Stimulated activated CD4-positive, alpha-beta T cell treated with anti-CD3 and anti-CD28 coated beads, Interleukin-2, amount 100 ng/mL, for 4 hours (primary cell): ENCODE data around the gene PRDM1.

Experiments used
- DNase-seq: peaks from one replicate; pipeline ENCODE4 v3.0.0-alpha.2; 2020; ENCODE audit warnings: low read depth

Gene PRDM1

DNA sequence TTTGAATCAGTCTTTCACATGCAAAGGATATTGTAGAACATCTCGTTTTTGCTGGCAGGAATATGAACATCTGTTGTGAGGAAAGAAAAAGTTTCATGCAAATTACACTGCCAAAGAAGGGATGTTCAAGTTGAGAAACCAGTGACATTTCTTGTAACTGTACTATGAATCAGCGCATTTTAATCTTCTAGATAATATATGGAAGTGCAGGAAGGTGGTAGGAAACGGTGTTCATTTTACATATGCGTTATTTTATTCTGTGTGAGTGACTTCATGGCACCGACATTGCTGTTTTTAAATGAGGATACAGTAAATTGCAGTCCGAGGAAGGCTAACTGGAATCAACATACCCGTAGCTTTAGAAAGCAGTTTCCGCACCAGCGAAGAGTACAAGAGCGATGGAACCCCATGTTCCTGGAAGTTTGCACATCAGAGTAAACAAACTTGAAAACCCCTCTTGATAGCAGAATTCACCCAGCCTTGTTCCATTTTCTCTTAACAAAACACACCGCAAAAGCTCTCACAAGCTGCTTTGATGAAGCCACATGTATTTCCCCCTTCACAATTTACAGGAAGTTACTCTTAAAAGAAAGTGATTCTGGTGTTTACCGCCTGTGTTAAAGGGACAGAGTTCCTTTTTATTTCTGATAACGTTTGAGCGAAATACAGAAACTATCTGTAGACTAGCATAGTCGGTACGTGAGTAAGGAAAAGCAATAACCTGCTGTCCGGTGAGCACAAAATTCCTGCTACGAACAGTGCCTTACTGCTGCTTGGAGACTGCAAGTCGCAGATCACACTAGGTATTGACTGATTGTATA lies 11.5 kb downstream of the PRDM1 start:
- DNase-seq: peak; percentile 43

DNA sequence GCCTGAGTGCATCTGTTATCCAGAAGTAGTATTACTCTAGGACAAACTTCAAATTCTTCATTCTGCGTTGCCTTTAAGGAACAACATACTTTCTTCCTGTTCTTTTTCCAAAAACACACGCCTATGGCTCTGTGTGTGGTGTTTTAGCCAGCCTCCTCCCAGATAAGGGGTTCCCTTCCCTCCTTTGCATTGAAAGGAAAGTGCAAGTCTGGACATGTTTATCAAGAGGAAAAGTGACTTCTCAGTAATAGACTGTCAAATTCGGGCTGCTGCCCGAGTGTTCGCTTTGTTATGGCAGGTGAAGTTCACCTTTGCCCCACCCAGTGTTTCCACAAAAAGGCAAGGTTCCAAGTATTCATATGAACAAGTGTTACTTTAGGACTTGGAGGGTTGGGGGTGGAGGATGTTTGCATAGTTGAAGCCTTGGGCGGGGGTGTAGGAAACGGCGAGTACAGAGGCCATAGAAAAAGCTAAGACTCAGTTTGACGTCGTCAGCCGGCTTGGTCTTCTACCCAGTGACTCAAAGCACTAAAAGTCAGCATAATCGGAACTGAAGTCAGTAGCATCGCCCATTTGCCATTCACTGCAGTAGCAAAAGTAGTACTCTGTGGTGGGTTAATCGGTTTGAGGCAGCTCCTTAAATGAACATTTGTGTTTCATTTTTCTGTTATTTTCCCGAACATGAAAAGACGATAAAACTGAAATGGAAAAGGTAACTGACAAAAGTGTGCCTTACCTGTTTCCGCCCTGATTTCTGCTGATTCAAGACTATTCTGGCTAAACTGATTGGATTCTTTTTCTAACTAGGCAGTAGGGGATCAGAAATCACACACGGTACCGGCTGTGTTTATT lies 12.5 kb downstream of the PRDM1 start:
- DNase-seq: peak; percentile 80

DNA sequence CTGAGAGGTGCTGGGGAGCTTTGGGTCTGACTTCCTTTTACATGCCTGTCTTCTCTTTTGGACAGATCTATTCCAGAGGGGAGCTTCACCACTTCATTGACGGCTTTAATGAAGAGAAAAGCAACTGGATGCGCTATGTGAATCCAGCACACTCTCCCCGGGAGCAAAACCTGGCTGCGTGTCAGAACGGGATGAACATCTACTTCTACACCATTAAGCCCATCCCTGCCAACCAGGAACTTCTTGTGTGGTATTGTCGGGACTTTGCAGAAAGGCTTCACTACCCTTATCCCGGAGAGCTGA lies 13.1 kb downstream of the PRDM1 start:
- no peak for DNase-seq

DNA sequence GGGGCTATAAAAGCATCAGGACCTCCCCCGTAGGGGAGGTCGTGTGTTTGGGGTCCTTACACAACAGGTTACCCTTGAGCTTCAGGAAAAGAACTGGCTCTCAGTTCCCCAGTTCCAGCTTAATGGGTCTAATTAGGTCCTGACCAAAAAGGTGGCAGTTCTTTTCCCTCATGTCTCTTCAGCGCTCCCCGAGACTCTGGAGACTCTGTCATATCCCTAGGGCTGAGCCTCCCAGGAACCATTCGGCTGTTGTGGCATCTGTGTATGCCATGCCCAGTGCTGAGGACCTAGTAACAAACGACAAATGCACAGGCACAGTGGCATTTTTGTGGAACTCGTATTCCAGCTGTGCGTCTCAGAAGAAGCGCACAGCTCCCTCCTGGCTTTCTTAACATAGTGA lies 14.6 kb downstream of the PRDM1 start:
- no peak for DNase-seq

DNA sequence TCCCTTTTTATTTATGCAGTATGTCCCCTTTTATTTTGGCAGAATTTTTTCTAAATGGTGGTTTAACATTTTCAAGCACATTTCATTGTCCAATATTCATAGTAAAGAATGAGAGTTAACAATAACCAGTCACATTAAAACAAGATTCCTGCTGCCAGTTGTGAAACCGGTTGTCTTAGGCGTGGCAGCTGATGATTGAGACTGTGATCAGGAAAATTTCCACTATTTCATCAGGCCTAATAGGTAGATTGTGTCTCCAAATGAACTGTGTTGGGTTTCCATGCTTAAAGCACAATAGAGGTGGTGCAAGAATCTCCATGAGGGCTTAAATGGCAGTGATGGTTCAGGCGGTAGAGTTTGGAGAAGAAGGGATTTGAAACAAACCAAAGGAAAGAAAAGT lies 15.3 kb downstream of the PRDM1 start:
- no peak for DNase-seq

DNA sequence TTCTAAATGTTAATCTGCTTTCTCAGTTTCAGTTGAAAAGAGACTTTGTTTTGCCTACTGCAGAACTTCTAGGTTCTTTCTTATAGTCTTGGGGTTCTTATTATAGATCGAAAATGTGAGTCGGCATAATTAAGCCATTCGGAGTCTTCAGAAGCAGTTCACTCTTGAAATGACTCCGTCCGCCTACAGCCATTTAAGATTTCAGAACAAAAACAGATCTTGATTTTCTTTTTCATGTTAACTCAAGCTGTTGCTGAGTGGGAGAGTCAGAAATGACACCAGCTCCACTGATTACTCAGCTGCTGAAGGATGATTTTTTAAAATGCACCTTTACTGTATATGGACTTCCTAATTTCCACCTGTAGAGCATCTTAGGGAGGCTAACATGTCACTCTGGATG lies 15.9 kb downstream of the PRDM1 start:
- DNase-seq: peak; percentile 43

DNA sequence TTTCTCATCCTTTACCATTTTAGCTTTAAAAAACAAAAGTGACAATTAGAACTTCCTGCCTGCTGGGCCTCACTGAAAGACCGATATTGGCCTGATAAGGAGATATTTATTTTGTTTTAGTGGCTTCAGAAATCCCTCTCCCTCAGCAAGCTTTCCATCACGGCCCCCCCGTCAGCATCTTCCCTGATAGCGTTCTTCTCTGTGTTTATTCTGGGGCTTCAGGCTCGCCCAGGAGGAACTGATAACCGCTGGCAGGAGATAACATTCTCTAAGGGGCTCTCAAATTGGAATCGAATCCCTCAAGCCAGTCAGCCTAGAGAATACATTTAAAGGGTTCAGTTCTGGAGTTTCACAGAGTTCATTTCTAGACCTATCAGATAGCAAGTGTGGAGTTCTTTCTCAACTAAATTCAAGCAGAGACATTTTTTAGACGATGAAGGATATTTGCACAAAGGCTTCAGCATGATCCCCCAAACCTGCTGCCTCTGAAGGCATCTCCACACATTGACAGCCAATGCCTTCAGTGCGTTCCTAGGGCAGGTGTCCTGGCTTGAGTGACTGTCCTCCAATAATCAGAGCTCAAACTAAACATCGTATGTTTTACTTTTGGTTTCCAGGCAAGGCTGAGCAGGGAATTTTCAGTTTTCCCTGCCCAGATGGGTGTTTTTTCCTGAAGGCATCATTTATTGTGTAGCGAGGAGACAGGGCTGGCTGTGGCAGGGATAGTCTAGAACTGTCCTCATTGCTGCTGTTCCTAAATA lies 17.0 kb downstream of the PRDM1 start:
- DNase-seq: no peak

DNA sequence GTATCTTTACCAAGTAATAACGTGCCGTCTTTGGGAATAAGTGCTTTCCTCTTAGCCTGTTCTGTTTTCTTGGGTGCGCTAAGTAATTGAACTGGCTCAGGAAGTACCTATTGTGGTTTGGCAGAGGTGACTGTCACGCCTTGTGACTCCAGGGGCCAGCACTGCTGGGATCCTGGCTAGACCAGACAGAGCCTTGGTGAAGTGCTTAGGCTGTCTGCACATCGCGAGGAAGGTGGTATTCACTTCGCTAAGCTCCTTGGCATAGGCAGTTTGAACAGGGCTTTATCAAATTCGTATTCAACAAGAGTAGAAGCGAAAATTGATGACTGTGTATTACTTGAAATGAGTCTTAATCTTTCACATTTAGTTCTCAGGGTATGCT lies 17.6 kb downstream of the PRDM1 start:
- no peak for DNase-seq

DNA sequence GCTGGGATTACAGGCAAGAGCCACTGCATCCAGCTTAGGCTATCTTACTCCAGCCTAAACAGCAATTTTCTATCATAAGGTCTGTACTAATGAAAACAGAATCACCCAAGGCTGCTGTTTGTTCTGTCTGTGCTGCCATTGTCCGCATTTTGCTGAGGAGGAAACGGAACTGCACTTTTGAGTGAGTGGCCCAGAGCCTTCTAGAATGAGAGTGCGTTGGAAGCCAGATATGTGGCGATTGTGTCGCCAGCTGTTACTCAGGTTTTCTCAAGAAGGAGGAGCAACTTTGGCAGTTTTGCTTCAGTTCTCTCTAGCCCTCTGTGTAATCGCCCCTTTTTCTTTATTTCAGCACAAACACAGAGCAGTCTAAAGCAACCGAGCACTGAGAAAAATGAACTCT lies 18.3 kb downstream of the PRDM1 start:
- DNase-seq: no peak

DNA sequence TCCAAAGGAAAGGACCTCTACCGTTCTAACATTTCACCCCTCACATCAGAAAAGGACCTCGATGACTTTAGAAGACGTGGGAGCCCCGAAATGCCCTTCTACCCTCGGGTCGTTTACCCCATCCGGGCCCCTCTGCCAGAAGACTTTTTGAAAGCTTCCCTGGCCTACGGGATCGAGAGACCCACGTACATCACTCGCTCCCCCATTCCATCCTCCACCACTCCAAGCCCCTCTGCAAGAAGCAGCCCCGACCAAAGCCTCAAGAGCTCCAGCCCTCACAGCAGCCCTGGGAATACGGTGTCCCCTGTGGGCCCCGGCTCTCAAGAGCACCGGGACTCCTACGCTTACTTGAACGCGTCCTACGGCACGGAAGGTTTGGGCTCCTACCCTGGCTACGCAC lies 18.8 kb downstream of the PRDM1 start:
- no peak for DNase-seq

DNA sequence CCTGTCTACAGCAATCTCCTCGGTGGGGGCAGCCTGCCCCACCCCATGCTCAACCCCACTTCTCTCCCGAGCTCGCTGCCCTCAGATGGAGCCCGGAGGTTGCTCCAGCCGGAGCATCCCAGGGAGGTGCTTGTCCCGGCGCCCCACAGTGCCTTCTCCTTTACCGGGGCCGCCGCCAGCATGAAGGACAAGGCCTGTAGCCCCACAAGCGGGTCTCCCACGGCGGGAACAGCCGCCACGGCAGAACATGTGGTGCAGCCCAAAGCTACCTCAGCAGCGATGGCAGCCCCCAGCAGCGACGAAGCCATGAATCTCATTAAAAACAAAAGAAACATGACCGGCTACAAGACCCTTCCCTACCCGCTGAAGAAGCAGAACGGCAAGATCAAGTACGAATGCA lies 19.4 kb downstream of the PRDM1 start:
- no peak for DNase-seq

DNA sequence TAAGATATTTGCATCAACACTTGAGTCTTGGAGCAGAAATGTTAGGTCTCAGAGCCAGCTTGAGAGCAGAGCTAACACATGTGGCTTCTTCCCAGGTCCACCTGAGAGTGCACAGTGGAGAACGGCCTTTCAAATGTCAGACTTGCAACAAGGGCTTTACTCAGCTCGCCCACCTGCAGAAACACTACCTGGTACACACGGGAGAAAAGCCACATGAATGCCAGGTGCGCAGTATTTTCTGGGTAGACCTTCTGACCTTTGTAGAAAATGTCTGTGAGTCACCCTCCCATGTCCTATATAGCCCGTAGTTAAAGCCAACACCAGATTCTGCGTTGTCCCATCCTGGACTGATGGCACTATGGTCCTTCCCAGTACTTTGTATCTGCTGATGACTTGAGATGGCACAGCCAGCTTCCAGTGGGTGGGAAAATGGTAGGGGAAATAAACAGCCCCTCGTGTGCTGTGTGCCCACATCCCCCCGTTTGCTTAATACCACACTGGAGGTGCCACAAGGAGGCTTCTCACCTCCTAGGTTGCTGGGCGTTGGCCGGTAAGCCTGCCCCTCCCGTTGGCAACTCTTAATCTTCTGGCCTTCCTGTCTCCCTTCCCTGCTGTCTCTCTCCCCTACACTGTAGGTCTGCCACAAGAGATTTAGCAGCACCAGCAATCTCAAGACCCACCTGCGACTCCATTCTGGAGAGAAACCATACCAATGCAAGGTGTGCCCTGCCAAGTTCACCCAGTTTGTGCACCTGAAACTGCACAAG lies 20.3 kb downstream of the PRDM1 start:
- DNase-seq: no peak

DNA sequence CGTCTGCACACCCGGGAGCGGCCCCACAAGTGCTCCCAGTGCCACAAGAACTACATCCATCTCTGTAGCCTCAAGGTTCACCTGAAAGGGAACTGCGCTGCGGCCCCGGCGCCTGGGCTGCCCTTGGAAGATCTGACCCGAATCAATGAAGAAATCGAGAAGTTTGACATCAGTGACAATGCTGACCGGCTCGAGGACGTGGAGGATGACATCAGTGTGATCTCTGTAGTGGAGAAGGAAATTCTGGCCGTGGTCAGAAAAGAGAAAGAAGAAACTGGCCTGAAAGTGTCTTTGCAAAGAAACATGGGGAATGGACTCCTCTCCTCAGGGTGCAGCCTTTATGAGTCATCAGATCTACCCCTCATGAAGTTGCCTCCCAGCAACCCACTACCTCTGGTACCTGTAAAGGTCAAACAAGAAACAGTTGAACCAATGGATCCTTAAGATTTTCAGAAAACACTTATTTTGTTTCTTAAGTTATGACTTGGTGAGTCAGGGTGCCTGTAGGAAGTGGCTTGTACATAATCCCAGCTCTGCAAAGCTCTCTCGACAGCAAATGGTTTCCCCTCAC lies 21.0 kb downstream of the PRDM1 start:
- no peak for DNase-seq

DNA sequence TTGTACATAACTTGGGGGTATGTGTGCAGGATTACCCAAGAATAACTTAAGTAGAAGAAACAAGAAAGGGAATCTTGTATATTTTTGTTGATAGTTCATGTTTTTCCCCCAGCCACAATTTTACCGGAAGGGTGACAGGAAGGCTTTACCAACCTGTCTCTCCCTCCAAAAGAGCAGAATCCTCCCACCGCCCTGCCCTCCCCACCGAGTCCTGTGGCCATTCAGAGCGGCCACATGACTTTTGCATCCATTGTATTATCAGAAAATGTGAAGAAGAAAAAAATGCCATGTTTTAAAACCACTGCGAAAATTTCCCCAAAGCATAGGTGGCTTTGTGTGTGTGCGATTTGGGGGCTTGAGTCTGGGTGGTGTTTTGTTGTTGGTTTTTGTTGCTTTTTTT lies 22.0 kb downstream of the PRDM1 start:
- no peak for DNase-seq

DNA sequence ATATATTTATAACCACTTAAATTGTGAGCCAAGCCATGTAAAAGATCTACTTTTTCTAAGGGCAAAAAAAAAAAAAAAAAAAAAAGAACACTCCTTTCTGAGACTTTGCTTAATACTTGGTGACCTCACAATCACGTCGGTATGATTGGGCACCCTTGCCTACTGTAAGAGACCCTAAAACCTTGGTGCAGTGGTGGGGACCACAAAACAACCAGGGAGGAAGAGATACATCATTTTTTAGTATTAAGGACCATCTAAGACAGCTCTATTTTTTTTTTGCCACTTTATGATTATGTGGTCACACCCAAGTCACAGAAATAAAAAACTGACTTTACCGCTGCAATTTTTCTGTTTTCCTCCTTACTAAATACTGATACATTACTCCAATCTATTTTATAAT lies 22.9 kb downstream of the PRDM1 start:
- no peak for DNase-seq

DNA sequence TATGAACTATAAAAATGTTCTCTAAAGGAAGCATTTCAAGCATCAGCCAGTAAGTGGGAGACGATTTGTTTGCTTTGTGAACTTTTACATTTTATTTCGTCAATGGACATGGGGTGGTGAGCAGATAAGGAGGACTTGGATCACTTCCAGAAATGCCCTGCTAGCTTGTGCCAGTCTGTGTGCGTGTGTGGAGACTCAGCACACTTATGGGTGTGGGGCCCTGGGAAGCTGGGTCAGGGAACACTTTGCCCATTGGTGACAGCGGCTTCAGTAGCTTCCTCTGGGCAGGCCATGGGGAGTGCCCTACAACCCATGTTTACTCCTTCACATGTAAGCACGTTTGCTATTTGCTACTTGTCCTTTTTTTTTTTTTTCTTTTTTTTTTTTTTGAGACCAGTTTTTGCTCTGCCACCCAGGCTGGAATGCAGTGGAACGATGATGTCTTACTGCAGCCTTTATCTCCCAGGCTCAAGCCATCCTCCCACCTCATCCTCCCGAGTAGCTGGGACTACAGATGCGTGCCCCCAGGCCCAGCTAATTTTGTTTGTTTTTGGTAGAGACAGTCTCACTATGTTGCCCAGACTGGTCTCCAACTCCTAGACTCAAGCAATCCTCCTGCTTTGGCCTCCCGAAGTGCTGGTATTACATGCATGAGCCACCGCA lies 24.2 kb downstream of the PRDM1 start:
- no peak for DNase-seq

DNA sequence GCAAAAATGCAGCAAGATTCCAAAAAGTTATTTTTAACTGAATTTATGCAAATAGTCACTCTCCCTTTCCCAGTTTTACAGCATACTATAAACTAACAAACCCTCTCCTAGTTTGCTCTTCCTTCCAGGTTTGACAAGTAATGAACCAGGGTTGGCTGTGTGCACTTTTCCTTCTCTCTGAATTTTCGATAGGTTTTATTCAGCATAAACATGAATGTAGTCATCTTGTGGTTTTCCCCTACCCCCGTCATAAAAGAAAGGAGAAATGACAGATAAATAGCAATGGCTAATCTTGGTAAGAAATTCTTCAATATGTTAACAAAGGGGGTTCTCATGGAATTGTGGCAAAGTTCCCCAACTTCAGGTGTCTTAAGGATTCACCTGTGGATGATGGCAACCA lies 26.3 kb downstream of the PRDM1 start:
- no peak for DNase-seq

DNA sequence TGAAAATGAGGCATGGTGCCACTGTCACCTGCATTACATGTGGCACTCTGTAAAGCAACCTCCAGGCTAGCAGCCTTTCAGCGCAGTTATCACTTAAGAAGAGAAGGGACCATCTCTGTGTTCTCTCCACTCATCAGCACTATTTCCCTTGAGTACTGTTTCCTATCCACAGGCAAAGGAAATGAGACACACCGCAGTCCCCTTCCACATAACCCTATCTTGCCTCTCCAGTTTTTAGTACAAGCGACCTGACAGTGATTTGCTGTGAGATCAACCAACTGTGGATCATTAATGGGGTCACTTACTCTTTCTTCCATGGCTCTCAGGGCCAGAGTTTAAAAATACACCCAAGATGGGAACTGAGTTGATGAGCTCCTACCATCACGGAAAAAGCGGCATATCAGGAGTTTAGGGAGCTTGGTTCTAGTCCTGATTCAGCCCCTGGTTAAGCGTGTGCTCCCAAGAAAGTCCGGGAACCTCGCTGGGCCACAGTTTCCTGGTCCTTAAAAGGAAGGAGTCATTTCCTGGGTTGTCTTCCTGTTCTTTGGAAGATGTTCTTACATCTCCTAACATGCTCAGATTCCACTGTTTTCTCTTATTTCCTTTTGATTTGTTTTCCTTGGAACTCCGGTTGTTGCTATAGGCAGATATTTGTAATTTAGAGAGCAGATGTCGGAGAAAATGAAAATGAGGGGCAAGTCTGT lies 27.3 kb downstream of the PRDM1 start:
- no peak for DNase-seq

DNA sequence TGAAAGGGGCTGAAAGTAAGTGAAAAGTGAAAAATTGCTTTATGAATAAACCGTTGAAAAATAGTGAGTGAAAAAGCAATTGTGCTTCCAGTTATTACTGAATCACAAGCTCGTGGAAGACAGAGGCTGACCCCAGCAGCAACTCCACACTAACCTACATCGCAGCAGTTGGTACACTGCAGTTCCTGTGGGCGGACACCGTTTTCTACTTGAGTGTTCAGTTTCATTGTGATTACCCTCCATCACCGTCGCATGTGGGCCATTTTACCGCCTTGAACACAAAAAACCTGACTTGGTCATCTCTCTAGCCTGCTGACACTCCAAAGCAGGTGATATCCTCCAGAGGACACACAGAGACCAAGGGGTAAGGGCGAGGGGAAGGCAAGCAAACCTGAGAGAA lies 28.4 kb downstream of the PRDM1 start:
- no peak for DNase-seq

DNA sequence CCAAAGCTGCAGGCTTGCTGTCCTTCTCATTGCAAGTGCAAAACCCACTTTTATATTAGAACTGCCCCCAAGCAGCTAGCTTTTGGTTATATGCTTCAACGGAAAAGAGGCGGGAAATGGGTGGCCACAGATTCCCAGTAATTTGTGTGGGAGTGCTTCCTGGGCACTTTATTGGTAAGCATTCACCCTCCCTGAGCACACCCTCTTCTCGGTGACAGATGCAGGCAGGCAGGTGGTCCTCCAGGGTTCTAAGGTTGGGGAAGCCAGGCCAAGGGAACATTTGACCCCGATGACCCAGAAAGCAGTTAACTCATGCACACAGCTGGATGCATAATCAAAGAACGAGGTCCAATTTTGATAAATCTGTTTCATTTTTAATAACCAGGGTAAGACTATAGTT lies 29.1 kb downstream of the PRDM1 start:
- no peak for DNase-seq
